Large intestine (tissue), 3 donors: ENCODE measurements around the gene SLC35F2. TPM values are rescaled to one million over a fixed set of nuclear protein-coding genes. Genes with fewer than 3 reads are reported as not detected.
A peak's percentile ranks its signal among the peaks of the same experiment; 100 is the strongest.

Source experiments
- DNase-seq, 2 donors: peaks; one replicate each; pipeline versions ENCODE4 v3.0.0 to v3.0.0-alpha.2; 2013
- H3K27ac ChIP-seq: one replicate; pipeline ENCODE4 v1.5.1; 2013; ENCODE audit warnings: low read length
- H3K27me3 ChIP-seq: 2 replicates; pipeline ENCODE4 v1.6.1; 2013; ENCODE audit warnings: low read length; ENCODE audit not compliant: control insufficient read depth, insufficient read depth
- H3K36me3 ChIP-seq: 2 replicates; pipeline ENCODE4 v1.6.1; 2013; ENCODE audit warnings: low read length; ENCODE audit not compliant: control insufficient read depth, insufficient read depth
- H3K4me1 ChIP-seq: one replicate; pipeline ENCODE4 v1.6.1; 2013; ENCODE audit warnings: low read length; ENCODE audit not compliant: control insufficient read depth, insufficient read depth
- H3K4me3 ChIP-seq: one replicate; pipeline ENCODE4 v1.5.1; 2013; ENCODE audit warnings: low read length
- H3K9me3 ChIP-seq: one replicate; pipeline ENCODE4 v1.6.1; 2013; ENCODE audit warnings: mild to moderate bottlenecking, low read depth, low read length, moderate library complexity; ENCODE audit not compliant: control insufficient read depth
- WGBS: methylation state at CpG from one replicate; pipeline ENCODE4 v1.1.5; 2013; ENCODE audit warnings: low lambda C conversion rate; ENCODE audit not compliant: insufficient coverage; 5-methylcytosine and 5-hydroxymethylcytosine counted together
- polyA plus RNA-seq: library from polyadenylated mRNA; unstranded; fragments of 120-200 nt; gene quantifications from one replicate; pipeline ENCODE4 v1.2.1, GENCODE V29; 2013

Gene SLC35F2
- polyA plus RNA-seq, 1 donor = 12.5 TPM

DNA sequence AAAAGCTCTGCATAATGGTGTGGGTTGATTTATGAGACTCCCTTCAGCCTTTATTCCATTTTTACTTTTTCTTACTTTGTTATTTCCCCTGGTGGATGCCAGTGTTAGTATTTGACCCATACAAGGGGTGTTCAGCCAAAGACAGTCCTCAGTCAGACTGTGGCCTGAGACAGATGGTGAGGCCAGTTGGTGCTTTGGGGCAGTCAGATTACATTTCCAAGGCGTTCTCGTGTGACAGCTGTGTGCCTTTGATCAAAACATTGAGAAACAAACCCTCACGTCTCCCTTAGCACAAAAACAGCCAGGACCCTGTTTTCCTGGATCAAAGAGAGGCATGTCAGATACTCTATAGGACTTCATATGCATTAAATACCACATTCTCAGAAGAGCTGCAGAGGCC is 115.4 kb downstream of the SLC35F2 start:
- no peaks in the 10 kb centered on the region for H3K9me3 ChIP-seq
- 92% methylated on average over 2 of the region's 3 CpGs for WGBS

DNA sequence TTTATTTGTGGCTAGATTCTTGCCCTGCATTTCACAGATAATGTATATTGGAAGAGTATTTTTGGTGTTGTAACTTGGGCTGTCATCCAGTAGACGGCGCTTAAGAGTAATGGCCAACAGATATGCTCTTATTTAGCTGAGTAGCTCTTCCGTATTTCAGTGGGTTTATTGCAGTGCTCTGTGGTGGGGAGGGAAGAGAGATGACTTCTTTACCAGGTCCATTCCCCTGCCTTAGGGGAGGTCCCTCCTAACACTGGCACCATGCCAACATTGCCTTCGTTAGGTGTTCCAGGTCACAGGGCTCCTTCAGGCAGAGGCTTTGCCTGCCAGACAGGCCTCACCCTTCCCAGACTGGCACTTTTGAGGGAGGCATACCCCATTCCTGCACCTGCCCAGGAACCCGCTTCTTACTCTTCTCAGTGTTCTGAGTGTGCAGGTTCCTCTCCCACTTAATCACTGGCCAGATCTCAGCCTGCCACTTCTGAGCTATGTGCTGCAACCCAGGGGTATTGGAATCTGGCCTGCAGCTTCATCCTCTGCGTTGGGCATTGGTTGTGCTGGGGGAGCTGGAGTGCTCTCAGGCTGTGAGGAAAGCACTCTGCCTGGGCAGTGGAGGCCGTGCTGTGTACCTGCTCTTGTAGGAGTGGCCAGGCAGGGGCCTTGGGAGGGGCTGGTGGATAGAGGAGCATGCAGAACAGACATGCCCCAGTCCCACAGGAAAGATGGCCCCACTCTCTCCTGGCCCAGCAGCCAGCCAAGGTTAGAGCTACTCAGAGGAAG is 117.4 kb downstream of the SLC35F2 start:
- peak; percentile 4 to 25 for DNase-seq
- H3K27me3 ChIP-seq = no peaks in the 10 kb centered on the region
- no peaks in the 10 kb centered on the region for H3K9me3 ChIP-seq
- no peak overlapping the region for H3K4me3 ChIP-seq
- H3K27ac ChIP-seq = no peak overlapping the region
- H3K4me1 ChIP-seq = no peaks in the 10 kb centered on the region
- no CpG with 5 or more reads among the region's 7 CpGs for WGBS
- no peaks in the 10 kb centered on the region for H3K36me3 ChIP-seq

More for the DNA sequence above, 115.4 kb downstream of the SLC35F2 start:
- no peak for DNase-seq
- Histone ChIP-seq H3K36me3 (no peaks in the 10 kb centered on the region), H3K27me3 (no peaks in the 10 kb centered on the region), H3K4me3 (no peak overlapping the region), H3K27ac (no peak overlapping the region), H3K4me1 (no peaks in the 10 kb centered on the region)

Other genes starting within 250 kb of the SLC35F2 start
- 6.1 TPM for gene SLN, start 146.7 kb downstream of the SLC35F2 start, polyA plus RNA-seq
- 2.2 TPM for gene RAB39A, start 69.7 kb upstream of the SLC35F2 start, polyA plus RNA-seq
- gene CUL5, start 150.1 kb upstream of the SLC35F2 start, polyA plus RNA-seq = 25.8 TPM